ENCODE data around the gene LAMA2.

LAMA2 gene

GRCh38 chr6:129565366-129565765, 682.4 kb downstream of the LAMA2 start:
- H3K4me3 ChIP-seq (replicated peaks; ENCODE audit: low read depth, low read length) = no peak overlapping the region
- TF ChIP-seq, protein P1, sequence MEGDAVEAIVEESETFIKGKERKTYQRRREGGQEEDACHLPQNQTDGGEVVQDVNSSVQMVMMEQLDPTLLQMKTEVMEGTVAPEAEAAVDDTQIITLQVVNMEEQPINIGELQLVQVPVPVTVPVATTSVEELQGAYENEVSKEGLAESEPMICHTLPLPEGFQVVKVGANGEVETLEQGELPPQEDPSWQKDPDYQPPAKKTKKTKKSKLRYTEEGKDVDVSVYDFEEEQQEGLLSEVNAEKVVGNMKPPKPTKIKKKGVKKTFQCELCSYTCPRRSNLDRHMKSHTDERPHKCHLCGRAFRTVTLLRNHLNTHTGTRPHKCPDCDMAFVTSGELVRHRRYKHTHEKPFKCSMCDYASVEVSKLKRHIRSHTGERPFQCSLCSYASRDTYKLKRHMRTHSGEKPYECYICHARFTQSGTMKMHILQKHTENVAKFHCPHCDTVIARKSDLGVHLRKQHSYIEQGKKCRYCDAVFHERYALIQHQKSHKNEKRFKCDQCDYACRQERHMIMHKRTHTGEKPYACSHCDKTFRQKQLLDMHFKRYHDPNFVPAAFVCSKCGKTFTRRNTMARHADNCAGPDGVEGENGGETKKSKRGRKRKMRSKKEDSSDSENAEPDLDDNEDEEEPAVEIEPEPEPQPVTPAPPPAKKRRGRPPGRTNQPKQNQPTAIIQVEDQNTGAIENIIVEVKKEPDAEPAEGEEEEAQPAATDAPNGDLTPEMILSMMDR (IDR thresholded peaks at IDR 0.05; ENCODE audit: low read depth, low read length, missing control alignments) = no peak
- no peak for DNase-seq (ENCODE audit: extremely low read depth, low read depth)

DNA sequence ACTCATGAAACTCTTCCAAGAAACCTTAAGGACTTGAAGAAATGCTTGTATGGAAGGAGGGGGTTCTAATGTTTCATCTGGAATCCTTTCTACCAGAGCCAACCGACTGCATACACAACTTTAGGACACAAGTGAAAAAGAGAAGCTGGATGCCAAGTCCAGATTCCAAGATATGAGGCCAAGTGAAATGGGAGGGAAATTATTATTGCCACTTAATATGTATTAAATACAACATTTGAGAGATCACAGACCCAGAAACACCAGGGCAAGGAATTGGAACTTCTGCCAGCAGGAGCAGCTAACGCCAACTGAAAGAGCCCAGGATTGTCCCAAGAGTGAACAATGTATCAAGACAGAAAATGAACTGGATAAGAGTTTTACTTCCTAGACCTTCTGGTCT, 682.9 kb downstream of the LAMA2 start:
- no peak for DNase-seq (ENCODE audit: extremely low read depth, low read depth)
- TF ChIP-seq, protein P1 (IDR thresholded peaks at IDR 0.05; ENCODE audit: low read depth, low read length, missing control alignments) = no peak
- no peak overlapping the region for H3K4me3 ChIP-seq (replicated peaks; ENCODE audit: low read depth, low read length)

Measured in HFF-Myc (cell line).